Activated T-cell treated with anti-CD3 and anti-CD28 coated beads for 48 hours (primary cell): ENCODE measurements around the gene SBF1.
"Not testable (repeated sequence)": the region's sequence is repeated elsewhere in the genome, so short reads cannot be mapped to it uniquely, and the experiment has no call there.

Source experiments
- DNase-seq: peaks from one replicate; pipeline ENCODE4 v3.0.0-alpha.2; 2020; ENCODE audit warnings: low read depth

SBF1 gene, protein sequence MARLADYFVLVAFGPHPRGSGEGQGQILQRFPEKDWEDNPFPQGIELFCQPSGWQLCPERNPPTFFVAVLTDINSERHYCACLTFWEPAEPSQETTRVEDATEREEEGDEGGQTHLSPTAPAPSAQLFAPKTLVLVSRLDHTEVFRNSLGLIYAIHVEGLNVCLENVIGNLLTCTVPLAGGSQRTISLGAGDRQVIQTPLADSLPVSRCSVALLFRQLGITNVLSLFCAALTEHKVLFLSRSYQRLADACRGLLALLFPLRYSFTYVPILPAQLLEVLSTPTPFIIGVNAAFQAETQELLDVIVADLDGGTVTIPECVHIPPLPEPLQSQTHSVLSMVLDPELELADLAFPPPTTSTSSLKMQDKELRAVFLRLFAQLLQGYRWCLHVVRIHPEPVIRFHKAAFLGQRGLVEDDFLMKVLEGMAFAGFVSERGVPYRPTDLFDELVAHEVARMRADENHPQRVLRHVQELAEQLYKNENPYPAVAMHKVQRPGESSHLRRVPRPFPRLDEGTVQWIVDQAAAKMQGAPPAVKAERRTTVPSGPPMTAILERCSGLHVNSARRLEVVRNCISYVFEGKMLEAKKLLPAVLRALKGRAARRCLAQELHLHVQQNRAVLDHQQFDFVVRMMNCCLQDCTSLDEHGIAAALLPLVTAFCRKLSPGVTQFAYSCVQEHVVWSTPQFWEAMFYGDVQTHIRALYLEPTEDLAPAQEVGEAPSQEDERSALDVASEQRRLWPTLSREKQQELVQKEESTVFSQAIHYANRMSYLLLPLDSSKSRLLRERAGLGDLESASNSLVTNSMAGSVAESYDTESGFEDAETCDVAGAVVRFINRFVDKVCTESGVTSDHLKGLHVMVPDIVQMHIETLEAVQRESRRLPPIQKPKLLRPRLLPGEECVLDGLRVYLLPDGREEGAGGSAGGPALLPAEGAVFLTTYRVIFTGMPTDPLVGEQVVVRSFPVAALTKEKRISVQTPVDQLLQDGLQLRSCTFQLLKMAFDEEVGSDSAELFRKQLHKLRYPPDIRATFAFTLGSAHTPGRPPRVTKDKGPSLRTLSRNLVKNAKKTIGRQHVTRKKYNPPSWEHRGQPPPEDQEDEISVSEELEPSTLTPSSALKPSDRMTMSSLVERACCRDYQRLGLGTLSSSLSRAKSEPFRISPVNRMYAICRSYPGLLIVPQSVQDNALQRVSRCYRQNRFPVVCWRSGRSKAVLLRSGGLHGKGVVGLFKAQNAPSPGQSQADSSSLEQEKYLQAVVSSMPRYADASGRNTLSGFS (N-terminal part only)

DNA sequence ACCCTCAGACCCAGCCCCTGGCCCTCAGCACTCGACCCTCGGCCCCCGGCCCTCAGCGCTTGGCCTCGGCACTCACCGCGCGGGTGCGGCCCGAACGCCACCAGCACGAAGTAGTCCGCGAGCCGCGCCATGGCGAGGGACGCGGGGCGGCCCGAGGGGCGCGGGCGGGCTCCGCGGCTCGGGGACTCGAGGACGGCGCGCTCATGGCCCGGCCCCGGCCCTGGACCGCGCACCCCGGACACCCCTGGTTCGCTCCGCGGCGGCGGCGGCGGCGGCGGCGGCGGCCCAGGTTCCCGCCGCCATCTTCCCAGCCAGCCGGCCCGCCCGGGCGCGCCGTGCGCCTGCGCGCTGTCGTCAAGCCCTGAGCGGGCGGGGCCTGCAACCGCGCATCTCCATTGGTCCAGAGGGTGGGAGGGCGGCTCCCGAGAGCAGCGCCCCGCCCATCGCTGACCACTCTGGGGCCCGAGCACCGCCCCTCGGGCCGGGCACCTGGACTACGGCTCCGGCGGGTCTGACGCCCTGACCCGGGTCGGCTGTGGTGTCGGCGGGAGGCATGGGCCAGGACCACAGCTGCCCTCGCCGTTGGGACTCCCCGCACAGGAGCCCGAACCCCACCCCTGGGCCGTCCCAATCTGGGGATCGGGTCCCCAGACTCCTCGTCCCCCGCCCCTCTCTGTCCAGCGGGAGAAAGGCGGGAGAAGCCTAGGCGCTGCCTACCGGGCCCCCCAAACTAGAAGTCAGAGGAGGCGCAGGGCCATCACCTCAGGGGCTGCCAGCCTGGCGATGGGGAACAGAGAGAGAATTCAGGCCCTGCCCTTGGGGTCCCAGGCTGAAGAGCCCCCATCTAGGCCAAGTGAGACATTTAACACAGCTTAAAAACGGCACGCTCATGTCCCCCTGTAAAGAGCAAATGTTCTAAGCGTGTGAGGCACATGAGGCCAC lies at the start of gene SBF1:
SBF1 (minus strand) TSS at position 326 of the 942 bp plus-strand sequence; CDS start at position 131, 195 bp downstream.
- DNase-seq, result peak; percentile 90

DNA sequence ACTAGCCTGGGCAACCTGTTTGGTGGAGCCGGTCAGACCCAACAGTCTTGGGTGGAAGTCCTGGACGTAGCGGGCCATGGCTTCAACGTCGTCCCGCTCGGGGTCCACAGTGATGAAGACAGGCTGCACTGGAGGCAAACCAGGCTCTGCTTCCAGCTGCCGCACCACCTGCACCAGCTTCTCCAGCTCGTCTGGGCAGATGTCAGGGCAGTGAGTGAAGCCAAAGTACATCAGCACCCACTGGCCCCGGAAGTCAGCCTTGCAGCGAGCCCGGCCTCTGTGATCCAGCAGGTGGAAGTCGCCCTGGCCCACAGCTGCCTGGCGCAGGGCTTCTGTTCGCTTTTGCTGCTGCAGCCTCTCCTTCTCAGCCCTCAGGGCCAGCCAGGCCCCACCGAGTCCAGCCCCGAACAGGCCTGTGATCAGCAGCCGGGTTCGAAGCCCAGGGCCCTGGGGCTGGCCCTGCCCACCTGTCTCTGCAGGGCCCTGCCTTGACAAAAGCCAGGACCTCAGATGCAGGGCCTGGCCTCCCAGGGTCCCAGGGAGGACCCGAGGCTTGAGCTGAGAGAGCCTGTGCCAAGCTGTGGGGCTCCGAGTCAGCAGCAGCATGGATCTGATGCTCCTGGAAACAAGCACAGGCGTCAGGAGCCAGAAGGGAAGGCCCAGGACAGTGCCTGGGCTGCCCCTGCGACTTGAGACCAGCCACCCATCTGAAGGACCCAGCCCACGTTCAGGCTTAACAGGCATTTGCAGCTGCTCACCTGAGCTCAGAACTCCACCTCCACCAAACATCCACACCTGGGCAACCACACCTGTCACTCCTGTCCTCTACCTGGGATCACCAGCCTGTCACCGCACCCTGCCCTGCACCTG lies 49.2 kb upstream of the SBF1 start:
- no peak for DNase-seq

DNA sequence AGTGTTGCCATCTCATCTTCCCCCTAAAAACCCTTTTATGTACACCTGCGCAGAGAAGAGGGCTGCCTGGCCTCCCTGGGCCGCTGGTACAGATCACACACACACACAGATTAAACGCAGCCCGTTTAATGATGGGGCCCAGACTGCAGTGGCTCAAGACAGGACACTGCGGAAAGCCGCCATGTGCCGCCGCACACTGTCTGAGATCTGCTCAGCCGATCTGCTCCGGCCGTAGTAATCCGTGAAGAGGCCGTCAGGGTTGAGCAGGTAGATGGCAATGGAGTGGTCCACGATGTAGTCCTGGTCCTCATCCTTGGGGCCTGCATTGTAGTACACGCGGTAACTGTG lies 48.6 kb upstream of the SBF1 start:
- DNase-seq, result no peak

DNA sequence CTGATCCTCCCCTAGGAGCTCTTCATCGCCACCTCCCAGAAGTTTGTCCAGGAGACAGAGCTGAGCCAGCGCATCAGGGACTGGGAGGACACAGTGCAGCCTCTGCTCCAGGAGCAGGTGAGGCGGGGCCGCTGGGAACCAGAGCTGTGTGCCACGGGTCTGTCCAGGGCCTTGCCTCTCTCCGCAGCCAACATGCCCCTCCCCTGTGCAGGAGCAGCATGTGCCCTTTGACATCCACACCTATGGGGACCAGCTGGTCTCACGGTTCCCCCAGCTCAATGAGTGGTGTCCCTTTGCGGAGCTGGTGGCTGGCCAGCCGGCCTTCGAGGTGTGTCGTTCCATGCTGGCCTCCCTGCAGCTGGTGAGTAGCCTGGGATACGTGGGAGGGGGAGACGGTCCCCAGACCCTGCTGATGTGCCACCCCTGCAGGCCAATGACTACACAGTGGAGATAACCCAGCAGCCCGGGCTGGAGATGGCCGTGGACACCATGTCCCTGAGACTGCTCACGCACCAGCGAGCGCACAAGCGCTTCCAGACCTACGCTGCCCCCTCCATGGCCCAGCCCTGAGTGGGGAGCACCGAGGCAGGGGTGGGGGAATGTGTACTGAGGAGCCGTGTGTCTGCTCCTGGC lies 48.1 kb upstream of the SBF1 start:
- no peak for DNase-seq

DNA sequence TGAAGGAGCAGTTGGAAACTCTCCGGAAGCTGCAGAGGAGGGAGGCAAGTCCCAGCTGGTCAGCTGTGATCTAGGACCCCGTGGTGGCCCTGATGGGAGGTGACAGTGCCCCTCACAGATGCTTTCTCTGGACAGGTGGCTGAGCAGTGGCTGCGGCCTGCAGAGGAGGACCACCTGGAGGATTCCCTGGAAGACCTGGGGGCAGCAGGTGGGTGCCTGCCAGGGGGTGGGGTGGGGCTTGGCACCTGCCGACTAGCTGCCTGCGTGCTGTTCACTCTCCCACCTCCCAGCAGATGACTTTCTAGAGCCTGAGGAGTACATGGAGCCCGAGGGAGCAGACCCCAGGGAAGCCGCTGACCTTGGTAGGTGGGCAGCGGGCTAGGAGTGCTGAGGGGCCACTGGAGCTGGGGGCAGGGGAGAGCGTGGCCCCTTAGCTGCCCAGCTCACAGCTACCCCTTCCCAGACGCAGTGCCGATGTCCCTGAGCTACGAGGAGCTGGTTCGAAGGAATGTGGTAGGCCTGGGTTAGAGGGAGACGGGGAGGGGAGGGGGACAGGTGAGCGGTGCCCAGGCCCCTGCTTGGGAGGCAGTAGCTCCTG lies 47.5 kb upstream of the SBF1 start:
- no peak for DNase-seq

DNA sequence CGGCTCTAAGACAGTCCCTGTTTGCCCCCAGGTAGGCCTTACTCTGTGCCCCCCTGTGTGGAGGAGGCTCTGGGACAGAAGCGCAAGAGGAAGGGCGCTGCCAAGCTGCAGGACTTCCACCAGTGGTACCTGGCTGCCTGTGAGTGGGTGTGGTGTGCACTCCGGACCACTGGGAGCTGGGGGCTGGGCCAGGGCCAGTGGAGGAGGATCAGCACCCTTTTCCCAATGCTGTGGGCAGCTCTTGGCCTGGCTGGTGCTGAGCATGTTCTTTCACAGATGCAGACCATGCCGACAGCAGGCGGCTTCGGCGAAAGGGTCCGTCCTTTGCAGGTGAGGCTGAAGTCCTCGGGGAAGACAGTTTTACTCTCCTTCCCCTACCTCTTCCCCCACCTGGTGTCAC lies 46.9 kb upstream of the SBF1 start:
- DNase-seq, result no peak

DNA sequence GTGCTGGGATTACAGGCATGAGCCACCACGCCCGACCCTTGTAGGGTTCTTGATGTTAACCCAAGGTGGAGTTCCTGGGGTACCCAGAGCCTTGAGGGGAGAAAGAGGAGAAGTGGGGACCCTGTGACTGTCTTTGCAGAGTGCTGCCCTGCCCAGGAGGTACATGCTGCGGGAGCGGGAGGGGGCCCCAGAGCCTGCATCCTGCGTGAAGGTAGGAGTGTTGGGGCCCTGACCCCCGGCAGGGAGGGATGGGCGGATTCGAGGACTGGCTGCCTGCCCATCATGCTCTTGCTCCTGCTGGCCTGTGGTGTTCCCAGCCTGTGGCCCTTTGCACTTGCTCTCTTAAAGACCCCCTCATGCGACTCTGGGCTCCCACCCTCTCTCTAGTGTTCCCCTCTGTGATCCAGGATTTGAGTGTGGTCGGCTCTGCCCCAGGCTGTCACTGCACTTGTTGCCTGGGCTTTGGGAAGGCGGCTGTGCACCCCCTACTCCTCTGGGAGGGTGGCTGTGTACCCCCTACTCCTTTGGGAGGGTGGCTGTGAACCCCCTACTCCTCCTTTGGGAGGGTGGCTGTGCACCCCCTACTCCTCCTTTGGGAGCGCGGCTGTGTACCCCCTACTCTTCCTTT lies 46.1 kb upstream of the SBF1 start:
- DNase-seq, result no peak

DNA sequence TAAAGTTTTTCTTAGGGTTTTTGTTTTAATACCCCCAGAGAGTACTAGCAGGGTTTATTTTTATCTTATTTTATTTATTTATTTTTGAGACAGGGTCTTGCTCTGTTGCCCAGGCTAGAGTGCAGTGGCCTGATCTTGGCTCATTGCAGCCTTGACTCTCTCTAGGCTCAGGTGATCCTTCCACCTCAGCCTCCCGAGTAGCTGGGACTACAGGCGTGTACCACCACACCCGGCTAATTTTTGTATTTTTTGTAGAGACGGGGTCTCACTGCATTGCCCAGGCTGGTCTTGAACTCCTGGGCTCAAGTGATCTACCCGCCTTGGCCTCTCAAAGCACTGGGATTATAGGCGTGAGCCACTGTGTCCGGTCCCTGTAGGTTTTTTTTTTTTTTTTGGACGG lies 45.3 kb upstream of the SBF1 start:
- DNase-seq, result not testable (repeated sequence)

DNA sequence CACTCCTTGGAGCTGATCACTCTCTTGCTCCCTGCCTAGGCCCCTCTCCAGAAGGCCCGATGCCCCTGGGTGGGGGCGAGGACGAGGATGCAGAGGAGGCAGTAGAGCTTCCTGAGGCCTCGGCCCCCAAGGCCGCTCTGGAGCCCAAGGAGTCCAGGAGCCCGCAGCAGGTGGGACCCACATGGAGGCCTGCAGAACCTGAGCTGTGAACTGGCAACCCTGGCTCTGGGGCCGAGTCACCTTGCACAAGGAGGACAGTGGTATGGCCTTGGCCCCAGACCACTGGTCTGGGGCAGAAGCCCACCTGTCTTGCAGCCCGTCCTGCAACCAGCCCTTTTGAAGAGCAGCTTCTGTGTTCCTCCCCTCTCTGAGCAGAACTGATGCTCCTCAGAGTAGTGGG lies 44.3 kb upstream of the SBF1 start:
- no peak for DNase-seq

DNA sequence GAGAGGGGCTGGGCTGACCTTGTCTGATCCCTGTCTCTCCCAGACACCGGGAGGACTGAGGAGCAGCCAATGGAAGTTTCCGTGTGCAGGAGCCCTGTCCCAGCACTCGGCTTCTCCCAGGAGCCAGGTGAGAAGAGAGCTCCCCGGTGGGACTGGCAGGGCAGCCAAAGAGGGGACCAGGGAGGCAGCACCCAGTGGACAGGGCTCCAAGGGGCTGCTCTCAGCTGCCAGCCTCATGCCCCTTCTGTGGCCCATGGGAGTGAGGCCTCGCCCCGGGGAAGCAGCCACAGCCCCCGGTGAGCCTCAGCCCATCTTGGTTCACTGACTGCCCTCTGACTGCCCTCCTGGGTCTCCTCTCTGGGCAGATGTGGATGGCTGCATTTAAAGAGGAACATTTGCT lies 43.8 kb upstream of the SBF1 start:
- no peak for DNase-seq

DNA sequence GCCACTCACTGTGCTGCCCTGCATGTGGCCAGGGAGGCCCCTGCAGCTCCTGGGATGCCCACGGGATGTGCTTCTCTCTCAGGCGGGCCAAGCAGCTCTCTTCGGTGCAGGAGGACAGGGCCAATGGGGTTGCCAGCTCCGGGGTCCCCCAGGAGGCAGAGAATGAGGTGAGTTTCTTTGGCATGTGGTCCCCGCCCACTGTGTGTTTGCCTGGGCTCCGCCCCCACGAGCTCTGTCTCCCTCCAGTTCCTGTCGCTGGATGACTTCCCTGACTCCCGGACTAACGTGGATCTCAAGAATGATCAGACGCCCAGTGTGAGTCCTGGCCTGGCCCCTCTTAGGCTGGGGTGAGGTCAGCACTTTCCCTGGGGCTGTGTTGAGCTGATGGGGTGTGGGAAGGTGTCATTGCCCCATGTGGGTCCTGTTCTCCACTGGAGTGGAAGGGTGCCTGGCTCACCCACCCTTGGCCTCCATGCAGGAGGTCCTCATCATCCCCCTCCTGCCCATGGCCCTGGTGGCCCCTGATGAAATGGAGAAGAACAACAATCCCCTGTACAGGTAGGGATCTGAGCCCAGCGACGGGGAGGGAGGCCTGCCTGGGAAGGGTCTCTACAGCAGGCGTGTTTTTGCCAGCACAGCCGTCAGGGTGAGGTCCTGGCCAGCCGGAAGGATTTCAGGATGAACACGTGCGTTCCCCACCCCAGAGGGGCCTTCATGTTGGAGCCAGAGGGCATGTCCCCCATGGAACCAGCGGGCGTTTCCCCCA lies 42.8 kb upstream of the SBF1 start:
- no peak for DNase-seq

DNA sequence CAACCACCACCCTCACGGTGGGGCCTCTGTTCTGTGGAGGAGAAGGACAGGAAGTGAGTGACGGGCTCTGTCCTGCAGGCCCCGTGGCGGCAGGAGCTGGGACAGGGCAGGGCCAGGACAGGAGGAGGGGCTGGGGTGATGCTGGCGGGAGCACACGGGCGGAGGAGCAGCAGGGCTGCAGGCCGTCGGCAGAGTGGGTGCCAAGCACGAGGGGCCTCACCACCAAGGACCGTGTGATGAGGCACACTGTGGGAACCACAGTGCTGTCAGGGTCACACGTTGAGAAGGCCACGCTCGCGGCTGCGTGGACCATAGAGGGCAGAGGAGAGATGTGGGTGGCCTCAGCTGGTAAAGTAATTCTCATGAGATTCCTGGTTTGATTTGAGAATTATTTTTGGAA lies 42.1 kb upstream of the SBF1 start:
- DNase-seq, result no peak

DNA sequence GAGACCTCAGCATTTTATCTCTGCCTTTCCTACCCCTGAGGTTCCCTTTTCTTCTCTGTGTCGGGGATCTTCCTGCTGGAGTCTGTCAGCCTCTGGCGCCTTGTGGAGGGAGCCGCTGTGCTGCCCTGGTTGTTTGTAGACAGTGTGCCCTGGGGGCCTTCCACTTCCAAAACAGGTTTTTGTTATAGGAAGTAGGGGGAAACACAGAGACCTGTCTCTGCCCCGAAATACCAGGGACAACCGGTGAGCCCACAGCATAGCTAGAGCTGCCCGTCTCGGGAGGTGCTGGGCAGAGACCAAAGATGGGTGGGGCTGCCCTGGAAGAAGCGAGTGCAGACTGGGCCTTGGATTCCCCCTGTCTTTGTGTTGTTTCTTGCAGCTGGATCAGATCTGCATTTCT lies 41.2 kb upstream of the SBF1 start:
- no peak for DNase-seq

DNA sequence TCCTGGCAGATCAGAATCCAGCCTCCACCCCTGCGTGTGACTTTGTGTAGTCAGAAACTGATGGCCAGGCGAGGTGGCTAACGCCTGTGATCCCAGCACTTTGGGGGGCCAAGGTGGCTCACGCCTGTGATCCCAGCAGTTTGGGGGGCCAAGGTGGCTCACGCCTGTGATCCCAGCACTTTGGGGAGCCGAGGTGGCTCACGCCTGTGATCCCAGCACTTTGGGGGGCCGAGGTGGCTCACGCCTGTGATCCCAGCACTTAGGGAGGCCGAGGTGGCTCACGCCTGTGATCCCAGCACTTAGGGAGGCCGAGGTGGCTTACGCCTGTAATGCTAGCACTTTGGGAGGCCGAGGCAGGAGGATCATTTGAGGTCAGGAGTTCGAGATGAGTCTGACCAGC lies 38.3 kb upstream of the SBF1 start:
- DNase-seq, result no peak

DNA sequence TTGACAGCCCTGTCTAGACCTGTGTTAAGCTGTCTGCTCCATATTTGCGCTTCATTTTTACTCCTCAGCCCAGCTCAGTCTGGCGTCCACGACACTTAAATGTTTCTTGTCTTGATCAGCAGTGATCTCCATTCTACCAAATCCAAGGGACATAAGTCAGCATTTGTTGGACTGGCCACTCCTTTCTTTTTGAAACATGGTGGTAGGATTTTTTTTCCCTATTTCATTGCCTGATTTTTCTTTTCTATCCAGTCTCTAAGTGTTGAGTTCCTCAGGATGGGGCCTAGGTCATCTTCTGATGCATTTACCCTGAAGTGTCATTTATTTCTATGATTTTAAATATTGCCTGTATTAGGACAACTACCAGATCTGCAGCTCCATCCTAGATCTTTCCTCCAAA lies 34.1 kb upstream of the SBF1 start:
- no peak for DNase-seq

DNA sequence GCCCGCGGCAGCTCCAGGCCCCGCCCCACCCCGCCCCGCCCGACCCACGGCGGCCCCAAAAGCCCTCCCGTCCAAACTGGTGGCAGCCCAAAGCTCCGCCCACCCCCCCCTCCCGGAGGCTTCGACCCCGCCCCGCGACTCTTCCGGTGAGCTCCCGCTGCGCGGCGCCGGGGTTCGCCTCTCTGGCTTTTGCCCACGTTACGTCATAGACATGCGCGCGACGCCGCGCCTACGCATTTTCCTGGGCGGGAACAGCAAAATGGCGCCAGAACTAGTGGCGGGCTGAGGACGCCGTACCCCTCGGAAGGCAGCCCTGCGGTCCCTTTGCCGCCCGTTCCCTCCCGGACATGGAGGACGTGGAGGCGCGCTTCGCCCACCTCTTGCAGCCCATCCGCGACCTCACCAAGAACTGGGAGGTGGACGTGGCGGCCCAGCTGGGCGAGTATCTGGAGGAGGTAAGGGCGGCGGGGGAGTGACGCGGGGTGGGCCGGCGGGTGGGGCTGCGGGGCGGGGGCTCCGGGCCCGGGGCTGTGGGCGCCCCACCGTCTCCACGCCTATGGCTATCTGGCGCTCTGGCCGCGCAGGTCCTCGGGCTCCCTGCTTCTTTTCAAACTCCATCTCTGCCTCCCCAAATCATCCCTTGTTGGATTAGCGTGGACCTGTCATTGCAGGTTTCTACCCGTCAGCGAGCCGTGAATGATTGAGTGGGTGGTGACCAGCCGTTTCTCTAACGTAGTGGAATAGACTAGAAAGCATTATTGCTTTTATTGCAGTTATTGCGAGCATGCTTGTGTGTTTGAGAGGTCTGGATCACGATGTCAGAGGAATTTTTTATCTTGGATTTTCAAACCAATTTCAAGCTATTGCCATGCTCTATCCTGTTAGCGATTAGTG lies 33.4 kb upstream of the SBF1 start, which contains the start of gene NCAPH2:
NCAPH2 (plus strand) TSS at position 234 of the 894 bp plus-strand sequence; CDS start at position 348, 114 bp downstream.
- DNase-seq, result peak; percentile 98

DNA sequence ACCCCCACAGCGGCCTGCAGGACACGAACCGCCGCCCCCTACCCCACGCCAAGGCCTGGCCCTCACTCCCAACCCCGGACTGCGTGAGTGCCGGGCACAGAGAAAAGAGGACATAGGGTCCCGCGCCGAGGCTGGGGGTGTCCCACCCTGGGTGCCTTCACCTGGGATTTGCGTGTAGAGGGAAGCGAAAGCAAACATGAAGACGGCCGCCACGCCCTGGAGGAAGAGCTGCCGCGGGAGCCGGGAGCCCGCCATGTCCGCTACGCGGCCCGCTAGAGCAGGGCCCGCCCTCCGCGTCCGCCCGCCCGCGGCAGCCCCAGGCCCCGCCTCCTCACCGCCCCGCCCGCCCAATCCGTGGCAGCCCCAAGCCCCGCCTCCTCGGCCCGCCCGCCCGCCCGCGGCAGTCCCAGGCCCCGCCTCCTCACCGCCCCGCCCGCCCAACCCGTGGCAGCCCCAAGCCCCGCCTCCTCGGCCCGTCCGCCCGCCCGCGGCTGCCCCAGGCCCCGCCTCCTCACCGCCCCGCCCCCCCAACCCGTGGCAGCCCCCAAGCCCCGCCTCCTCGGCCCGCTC lies 32.7 kb upstream of the SBF1 start, which contains the start of gene LMF2:
LMF2 (minus strand) TSS at position 282 of the 570 bp plus-strand sequence; CDS start at position 255, 27 bp downstream.
- DNase-seq, result peak; percentile 96
